Activated naive CD8-positive, alpha-beta T cell (primary cell): Measurements from ENCODE around the gene BTLA.
"Not testable (repeated sequence)": the region's sequence is repeated elsewhere in the genome, so short reads cannot be mapped to it uniquely, and the experiment has no call there.

Experiments
- H3K27ac Mint-ChIP-seq: one replicate; pipeline ENCODE4 v1.8.0; 2021; ENCODE audit warnings: mixed read lengths
- H3K27me3 Mint-ChIP-seq: one replicate; pipeline ENCODE4 v1.8.0; 2021; ENCODE audit warnings: mixed read lengths
- H3K36me3 Mint-ChIP-seq: one replicate; pipeline ENCODE4 v1.8.0; 2021; ENCODE audit warnings: mixed read lengths
- H3K4me1 Mint-ChIP-seq: one replicate; pipeline ENCODE4 v1.8.0; 2021; ENCODE audit warnings: low read depth, mixed read lengths
- H3K4me3 Mint-ChIP-seq: one replicate; pipeline ENCODE4 v1.8.0; 2021; ENCODE audit warnings: mild to moderate bottlenecking, mixed read lengths
- H3K9me3 Mint-ChIP-seq: one replicate; pipeline ENCODE4 v1.8.0; 2021; ENCODE audit warnings: low read depth, mixed read lengths

The BTLA gene

DNA sequence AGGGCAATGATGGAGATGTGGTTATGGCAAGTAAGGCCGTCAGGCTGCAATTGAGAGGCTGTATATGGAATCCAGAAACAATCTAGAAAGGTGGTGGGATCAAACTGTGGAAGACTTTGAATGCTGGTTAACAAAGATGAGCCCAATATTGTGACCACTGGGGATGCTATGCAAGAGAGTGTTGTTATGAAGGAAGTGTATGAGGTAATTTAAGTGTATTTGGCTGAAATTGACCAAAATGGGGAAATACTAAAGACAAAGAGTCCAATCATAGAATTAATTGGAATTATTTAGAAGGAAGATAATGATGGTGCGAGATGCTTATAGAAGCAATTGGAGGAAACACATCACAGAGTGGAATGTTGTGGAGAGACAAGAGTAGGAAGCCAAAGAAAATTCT lies 24.5 kb downstream of the BTLA start:
- Mint-ChIP-seq H3K9me3 (peaks cover 3% of the 10 kb centered on the region), H3K27me3 (no peaks in the 10 kb centered on the region), H3K36me3 (peaks cover 46% of the 10 kb centered on the region), H3K4me3 (no peak overlapping the region), H3K4me1 (peaks cover 70% of the 10 kb centered on the region), H3K27ac (peak overlapping the region; percentile 52)

DNA sequence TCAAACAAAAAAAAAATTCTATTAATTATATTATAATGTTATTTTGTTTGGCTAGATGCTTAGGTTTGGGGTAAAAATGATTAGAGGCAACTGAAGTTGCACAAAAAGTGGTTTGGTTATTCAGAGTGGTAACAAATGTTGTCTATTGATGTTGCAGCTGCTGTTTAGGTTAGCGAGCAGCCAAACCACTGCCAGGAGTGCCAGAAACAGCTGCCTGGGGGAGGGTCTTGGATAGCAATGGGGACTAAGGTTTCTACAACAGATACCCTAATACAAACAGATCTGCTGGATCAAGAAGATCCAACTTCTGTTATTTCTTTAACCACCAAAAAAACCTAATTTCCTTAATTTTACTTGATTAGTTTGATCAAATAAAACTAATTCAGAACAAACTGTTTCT lies 26.6 kb downstream of the BTLA start:
- Mint-ChIP-seq H3K4me3 (peak overlapping the region; percentile 39), H3K9me3 (peaks cover 3% of the 10 kb centered on the region), H3K27ac (no peak overlapping the region), H3K36me3 (peaks cover 38% of the 10 kb centered on the region), H3K4me1 (peaks cover 74% of the 10 kb centered on the region), H3K27me3 (no peaks in the 10 kb centered on the region)

DNA sequence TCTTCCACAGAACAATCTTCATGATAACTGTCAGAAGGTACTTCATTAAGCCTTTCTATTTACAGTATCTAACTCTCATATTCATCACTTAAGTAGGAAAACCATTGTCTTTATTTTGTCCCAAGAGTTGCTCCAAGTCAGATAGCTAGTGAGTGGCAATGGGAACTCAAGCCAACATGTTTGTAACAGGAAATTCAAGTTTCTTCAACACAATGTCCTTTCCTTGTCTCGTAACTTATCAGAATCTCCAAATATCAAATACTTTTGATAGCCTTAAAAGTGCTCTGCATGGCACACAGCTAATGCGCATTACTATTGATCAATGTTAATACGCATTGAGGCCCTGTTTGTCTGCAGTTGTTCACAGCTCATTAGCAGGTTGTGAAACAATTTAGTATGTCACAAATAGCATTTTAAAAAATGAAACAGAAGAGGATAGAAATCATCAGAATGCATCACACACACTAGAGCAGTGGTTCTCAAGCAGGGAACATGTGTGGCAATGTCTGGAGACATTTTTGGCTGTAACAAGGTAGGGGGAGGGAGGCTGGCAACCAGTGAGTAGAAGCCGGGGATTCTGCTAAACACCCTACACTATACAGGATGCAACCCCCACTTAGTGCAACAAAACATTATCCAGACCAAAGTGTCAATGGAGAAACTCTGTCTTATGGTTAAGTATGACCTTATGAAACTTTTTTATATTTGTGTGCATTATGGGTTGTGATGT lies 27.5 kb downstream of the BTLA start:
- H3K9me3 Mint-ChIP-seq = peaks cover 3% of the 10 kb centered on the region
- peaks cover 34% of the 10 kb centered on the region for H3K36me3 Mint-ChIP-seq
- H3K4me1 Mint-ChIP-seq = peaks cover 78% of the 10 kb centered on the region
- H3K4me3 Mint-ChIP-seq = peak overlapping the region; percentile 39
- H3K27ac Mint-ChIP-seq = peak overlapping the region; percentile 79
- H3K27me3 Mint-ChIP-seq = no peaks in the 10 kb centered on the region

- peaks cover 3% of the 10 kb centered on the region for H3K9me3 Mint-ChIP-seq
- H3K27me3 Mint-ChIP-seq = no peaks in the 10 kb centered on the region
- peak overlapping the region; percentile 81 for H3K27ac Mint-ChIP-seq
- H3K4me1 Mint-ChIP-seq = peaks cover 85% of the 10 kb centered on the region
- no peak overlapping the region for H3K4me3 Mint-ChIP-seq
- H3K36me3 Mint-ChIP-seq = peaks cover 36% of the 10 kb centered on the region
Observed at GRCh38 chr3:112470788-112471187, 28.5 kb downstream of the BTLA start.

DNA sequence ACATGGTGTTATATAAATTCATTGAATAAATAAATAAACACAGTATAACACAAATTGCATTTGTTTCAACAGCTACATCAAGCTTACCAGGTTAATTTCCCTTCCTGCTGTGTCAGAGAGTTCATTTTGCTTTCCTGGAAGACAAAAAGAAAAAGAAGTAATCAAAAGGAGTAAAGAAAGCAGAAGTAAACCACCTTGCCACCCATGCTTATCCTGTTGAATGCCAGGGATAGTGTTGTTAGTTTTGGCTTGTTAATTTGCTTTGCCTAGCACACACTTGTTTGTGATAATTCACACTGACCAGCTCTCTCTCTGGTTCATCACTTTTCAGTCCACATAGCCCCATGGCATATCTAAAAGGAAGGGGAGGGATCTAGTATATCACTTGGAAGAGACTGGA lies 29.6 kb downstream of the BTLA start:
- peaks cover 37% of the 10 kb centered on the region for H3K36me3 Mint-ChIP-seq
- H3K4me1 Mint-ChIP-seq = peaks cover 88% of the 10 kb centered on the region
- H3K4me3 Mint-ChIP-seq = no peak overlapping the region
- peak overlapping the region; percentile 68 for H3K27ac Mint-ChIP-seq
- H3K27me3 Mint-ChIP-seq = no peaks in the 10 kb centered on the region
- no peaks in the 10 kb centered on the region for H3K9me3 Mint-ChIP-seq

DNA sequence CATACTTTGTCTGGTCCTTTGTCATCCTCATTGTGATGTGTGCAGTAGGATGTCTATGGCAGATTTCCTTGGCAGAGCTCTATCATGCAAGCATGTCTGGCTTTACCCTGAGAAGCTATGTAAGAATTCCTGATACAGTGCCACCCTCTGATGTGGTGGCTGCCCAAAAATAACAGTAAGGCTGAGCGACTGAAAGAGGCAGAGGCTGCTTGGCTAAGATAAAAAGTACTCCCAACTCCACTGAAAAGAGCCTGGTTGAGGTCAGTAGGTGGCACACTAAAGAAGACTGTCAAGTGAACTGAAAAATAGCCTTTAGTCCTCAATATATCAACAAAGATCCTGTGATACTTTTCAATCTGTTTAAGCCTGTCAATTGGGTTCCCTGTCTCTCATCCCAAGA lies 31.7 kb downstream of the BTLA start:
- no peaks in the 10 kb centered on the region for H3K27me3 Mint-ChIP-seq
- peak overlapping the region; percentile 20 for H3K4me3 Mint-ChIP-seq
- H3K9me3 Mint-ChIP-seq = no peaks in the 10 kb centered on the region
- peaks cover 37% of the 10 kb centered on the region for H3K36me3 Mint-ChIP-seq
- peaks cover 89% of the 10 kb centered on the region for H3K4me1 Mint-ChIP-seq
- peak overlapping the region; percentile 84 for H3K27ac Mint-ChIP-seq

GRCh38 chr3:112466020-112466419 lies 33.3 kb downstream of the BTLA start:
- Mint-ChIP-seq H3K4me3 (no peak overlapping the region), H3K36me3 (peaks cover 36% of the 10 kb centered on the region), H3K4me1 (peaks cover 87% of the 10 kb centered on the region)

DNA sequence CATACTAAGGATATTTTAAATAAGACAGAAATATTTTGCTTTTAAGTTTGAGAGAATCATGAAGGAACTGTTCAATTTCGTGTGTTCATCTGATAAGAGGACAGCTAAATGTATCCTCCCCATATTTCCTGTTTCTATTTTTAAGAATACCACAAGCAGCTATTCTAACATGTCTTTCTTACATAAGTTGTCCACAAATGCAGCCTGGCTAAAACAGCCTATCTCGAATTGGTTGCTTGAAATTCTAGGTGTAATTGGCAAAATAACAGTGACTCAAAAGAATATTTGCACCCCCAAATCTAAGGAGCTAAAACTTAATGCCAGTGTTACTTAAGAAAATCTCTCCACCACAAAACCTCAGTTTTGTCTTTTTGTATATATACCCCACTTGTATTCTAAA lies 35.0 kb downstream of the BTLA start:
- H3K4me1 Mint-ChIP-seq = peaks cover 88% of the 10 kb centered on the region
- H3K36me3 Mint-ChIP-seq = peaks cover 31% of the 10 kb centered on the region
- H3K27ac Mint-ChIP-seq = peak overlapping the region; percentile 59
- no peaks in the 10 kb centered on the region for H3K27me3 Mint-ChIP-seq
- H3K9me3 Mint-ChIP-seq = no peaks in the 10 kb centered on the region
- H3K4me3 Mint-ChIP-seq = peak overlapping the region; percentile 48

More at GRCh38 chr3:112466020-112466419, 33.3 kb downstream of the BTLA start:
- no peaks in the 10 kb centered on the region for H3K9me3 Mint-ChIP-seq
- peak overlapping the region; percentile 84 for H3K27ac Mint-ChIP-seq
- no peaks in the 10 kb centered on the region for H3K27me3 Mint-ChIP-seq

DNA sequence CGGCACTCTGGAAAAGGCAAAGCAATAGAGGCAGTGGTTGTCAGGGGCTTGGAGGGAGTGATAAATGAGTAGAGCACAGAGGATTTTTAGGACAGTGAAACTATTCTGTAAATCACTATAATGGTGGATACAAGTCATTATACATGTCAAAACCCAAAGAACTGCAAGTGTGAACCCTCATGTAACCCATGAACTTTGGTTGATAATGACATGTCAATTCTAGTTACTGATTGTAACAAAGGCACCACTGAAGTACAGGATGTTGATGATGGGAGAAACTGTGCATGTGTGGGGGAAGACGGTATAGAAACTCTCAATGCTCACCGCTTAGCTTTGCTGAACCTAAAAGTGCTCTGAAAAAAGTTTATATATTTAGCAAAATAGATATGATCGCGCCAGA lies 36.0 kb downstream of the BTLA start:
- Mint-ChIP-seq H3K4me3 (peak overlapping the region; percentile 60), H3K36me3 (peaks cover 32% of the 10 kb centered on the region), H3K9me3 (no peaks in the 10 kb centered on the region), H3K27me3 (no peaks in the 10 kb centered on the region), H3K27ac (peak overlapping the region; percentile 59), H3K4me1 (peaks cover 85% of the 10 kb centered on the region)

- Mint-ChIP-seq H3K4me1 (peaks cover 76% of the 10 kb centered on the region), H3K4me3 (peak overlapping the region; percentile 30), H3K36me3 (peaks cover 29% of the 10 kb centered on the region), H3K27ac (peak overlapping the region; percentile 54)
- not testable (repeated sequence) for H3K9me3 Mint-ChIP-seq, H3K27me3 Mint-ChIP-seq
Observed at GRCh38 chr3:112461787-112462186, 37.5 kb downstream of the BTLA start.

DNA sequence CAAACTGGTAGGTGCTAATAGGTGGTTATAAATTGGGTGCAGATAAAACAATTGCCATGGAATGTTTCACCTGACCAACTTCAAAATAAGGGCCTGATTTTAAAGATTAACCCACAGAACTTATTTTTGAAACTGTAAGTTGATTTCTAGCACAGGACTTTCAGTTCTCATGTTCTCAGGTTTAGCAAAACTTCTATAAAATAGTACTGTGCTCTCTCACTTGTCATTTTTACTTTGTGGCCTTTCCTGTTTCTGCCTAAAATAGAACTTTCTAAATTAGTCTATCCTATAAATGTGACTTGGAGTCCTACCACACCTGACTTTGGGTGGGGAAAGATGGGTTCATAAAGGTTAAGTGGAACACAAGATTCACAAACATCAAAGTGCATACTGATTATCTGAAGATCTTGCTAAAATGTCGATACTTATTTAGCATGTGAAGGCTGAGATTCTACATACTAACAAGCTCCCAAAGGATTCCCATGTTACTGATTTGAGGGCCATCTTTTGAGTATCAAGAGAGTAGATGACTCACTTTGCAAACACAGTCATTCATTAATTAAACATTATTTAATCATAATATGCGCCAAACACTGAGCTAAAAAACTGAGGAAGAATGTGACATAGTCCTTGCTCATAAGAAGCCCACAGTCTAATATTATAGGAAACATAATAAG lies 38.6 kb downstream of the BTLA start:
- peaks cover 24% of the 10 kb centered on the region for H3K36me3 Mint-ChIP-seq
- H3K27me3 Mint-ChIP-seq = no peaks in the 10 kb centered on the region
- H3K27ac Mint-ChIP-seq = peak overlapping the region; percentile 82
- peak overlapping the region; percentile 49 for H3K4me3 Mint-ChIP-seq
- no peaks in the 10 kb centered on the region for H3K9me3 Mint-ChIP-seq
- peaks cover 66% of the 10 kb centered on the region for H3K4me1 Mint-ChIP-seq

DNA sequence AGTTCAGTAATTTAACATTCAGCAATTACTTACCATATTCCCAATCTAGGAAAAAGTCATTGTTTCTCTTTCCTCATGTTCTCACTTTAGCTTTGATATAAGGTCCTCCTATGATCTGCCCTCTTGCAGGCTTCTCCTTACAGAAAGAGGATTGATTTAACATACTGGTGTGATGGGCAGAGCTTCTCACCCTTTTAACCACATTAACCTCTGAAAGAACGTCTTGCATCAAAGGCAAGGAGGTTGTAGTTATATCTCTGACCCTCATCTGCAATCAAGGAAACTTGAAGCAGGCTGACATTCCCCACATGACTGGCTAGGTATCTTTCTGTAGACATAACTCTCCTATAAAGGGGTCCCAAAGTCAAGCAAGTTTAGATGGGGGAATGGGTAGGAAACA lies 39.5 kb downstream of the BTLA start:
- no peaks in the 10 kb centered on the region for H3K27me3 Mint-ChIP-seq
- H3K9me3 Mint-ChIP-seq = no peaks in the 10 kb centered on the region
- H3K36me3 Mint-ChIP-seq = peaks cover 18% of the 10 kb centered on the region
- H3K4me3 Mint-ChIP-seq = peak overlapping the region; percentile 61
- peak overlapping the region; percentile 82 for H3K27ac Mint-ChIP-seq
- H3K4me1 Mint-ChIP-seq = peaks cover 59% of the 10 kb centered on the region

GRCh38 chr3:112456147-112456546 lies 43.1 kb downstream of the BTLA start:
- Mint-ChIP-seq H3K36me3 (peaks cover 7% of the 10 kb centered on the region), H3K4me3 (no peak overlapping the region), H3K27ac (no peak overlapping the region)

GRCh38 chr3:112448939-112449338 lies 50.3 kb downstream of the BTLA start:
- Mint-ChIP-seq H3K4me3 (no peak overlapping the region), H3K4me1 (peaks cover 12% of the 10 kb centered on the region), H3K9me3 (no peaks in the 10 kb centered on the region), H3K36me3 (no peaks in the 10 kb centered on the region), H3K27ac (no peak overlapping the region), H3K27me3 (no peaks in the 10 kb centered on the region)

More at GRCh38 chr3:112456147-112456546, 43.1 kb downstream of the BTLA start:
- Mint-ChIP-seq H3K9me3 (no peaks in the 10 kb centered on the region), H3K4me1 (peaks cover 28% of the 10 kb centered on the region), H3K27me3 (no peaks in the 10 kb centered on the region)

DNA sequence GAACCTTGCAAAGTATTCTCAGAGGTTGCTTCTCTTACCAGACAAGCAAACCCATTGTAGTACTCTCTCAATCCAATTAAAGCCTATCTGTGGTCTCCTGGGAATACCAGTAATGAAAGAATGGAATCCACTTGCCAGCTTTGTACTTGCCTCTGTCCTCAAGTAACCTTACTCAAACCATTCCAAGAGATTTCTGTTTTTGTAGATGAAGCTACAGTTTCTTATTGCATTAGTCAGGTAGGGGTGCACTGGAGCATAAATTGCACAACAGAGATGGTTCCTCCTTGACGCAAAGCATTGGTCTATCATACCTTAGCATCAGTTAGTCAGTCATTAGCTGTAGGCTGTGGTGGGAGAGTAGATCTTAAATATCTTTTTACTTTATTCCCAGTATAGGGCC lies 52.9 kb downstream of the BTLA start:
- Mint-ChIP-seq H3K9me3 (no peaks in the 10 kb centered on the region), H3K4me3 (no peak overlapping the region), H3K36me3 (no peaks in the 10 kb centered on the region), H3K4me1 (peaks cover 12% of the 10 kb centered on the region), H3K27me3 (no peaks in the 10 kb centered on the region), H3K27ac (no peak overlapping the region)
